ENCODE measurements around the gene B3GNT7. TPM values are rescaled to one million over a fixed set of nuclear protein-coding genes. Genes with fewer than 3 reads are reported as not detected.

Gene B3GNT7
- polyA plus RNA-seq, 1 donor from 2014 or later = 0.67 TPM

DNA sequence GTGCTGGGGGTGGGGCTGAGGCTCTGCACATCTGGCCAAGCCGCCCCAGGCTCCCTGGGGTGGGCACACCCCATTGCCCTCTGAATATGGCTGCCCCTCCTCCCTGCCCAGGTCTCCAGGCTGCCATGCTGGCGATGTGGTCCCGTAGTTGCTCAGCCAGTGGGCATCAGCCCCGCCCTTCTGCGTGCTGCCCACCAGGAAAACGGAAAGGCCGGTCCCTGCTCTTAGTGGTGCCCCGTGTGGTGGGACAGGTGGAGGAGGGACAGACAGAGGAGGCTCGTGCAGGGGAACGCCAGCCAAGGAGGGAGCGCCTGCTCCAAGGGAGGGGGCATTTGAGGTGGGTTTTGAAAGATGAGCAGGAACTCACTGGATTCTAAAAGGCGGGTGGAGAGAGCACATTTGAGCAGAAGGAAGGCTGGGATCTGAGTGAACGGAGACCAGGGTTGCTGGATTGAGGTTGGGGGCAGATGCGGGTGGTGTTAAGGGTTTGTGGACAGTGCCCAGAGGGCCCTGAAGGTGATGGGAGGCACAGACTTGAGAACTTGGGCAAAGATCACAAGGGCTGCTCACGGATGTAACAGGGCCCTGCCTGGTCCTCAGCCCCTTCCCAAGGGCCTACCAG lies 6.7 kb upstream of the B3GNT7 start:
- no peaks in the 10 kb centered on the region for H3K9me2 ChIP-seq (ENCODE audit: insufficient read depth, low read length)
- H3K4me3 ChIP-seq (ENCODE audit: low read length) = no peak overlapping the region
- no peak overlapping the region for H3K4me2 ChIP-seq (ENCODE audit: low read length)
- H3K27ac ChIP-seq (ENCODE audit: low read length) = no peak overlapping the region
- H4K20me1 ChIP-seq (ENCODE audit: insufficient read depth) = no peaks in the 10 kb centered on the region
- H2AFZ ChIP-seq (ENCODE audit: low read depth, low read length) = no peak overlapping the region
- no peak overlapping the region for H3K9ac ChIP-seq (ENCODE audit: low read length)
- no peaks in the 10 kb centered on the region for H3K9me3 ChIP-seq (ENCODE audit: low read length)
- no peaks in the 10 kb centered on the region for H3F3A ChIP-seq (ENCODE audit: insufficient read depth, low read length, poor library complexity, severe bottlenecking)
- TF ChIP-seq TAF1 (IDR thresholded peaks at IDR 0.05; ENCODE audit: low read depth) (no peak), SMC3 (conservative IDR thresholded peaks at IDR 0.05; ENCODE audit: poor library complexity) (no peak), EP300 (conservative IDR thresholded peaks at IDR 0.05; ENCODE audit: poor library complexity, severe bottlenecking) (no peak), RAD21 (conservative IDR thresholded peaks at IDR 0.05) (no peak), MXI1 (conservative IDR thresholded peaks at IDR 0.05; ENCODE audit: poor library complexity, severe bottlenecking) (no peak)
- no peaks in the 10 kb centered on the region for H3K79me2 ChIP-seq (replicated peaks; ENCODE audit: insufficient read depth, low read length)
- no peaks in the 10 kb centered on the region for H3K27me3 ChIP-seq (ENCODE audit: insufficient read depth, low read depth, low read length)
- H3K36me3 ChIP-seq (ENCODE audit: insufficient read depth, low read length) = no peaks in the 10 kb centered on the region

GRCh38 chr2:231390667-231391066 lies 4.8 kb upstream of the B3GNT7 start:
- H3F3A ChIP-seq (ENCODE audit: insufficient read depth, low read length, poor library complexity, severe bottlenecking) = no peaks in the 10 kb centered on the region
- no peaks in the 10 kb centered on the region for H3K79me2 ChIP-seq (replicated peaks; ENCODE audit: insufficient read depth, low read length)
- TF ChIP-seq SMC3 (conservative IDR thresholded peaks at IDR 0.05; ENCODE audit: poor library complexity) = no peak
- TF ChIP-seq TAF1 (IDR thresholded peaks at IDR 0.05; ENCODE audit: low read depth) = no peak
- TF ChIP-seq MXI1 (conservative IDR thresholded peaks at IDR 0.05; ENCODE audit: poor library complexity, severe bottlenecking) = no peak
- TF ChIP-seq REST (IDR thresholded peaks at IDR 0.05; ENCODE audit: borderline replicate concordance) = no peak
- no peak for TF ChIP-seq EZH2 (IDR thresholded peaks at IDR 0.05; ENCODE audit: borderline replicate concordance, insufficient read depth, low read length, poor library complexity, severe bottlenecking)
- TF ChIP-seq CTCF (IDR thresholded peaks at IDR 0.05; ENCODE audit: poor library complexity, severe bottlenecking) = no peak
- no peak for TF ChIP-seq POLR2AphosphoS5 (IDR thresholded peaks at IDR 0.05)
- TF ChIP-seq EP300 (conservative IDR thresholded peaks at IDR 0.05; ENCODE audit: poor library complexity, severe bottlenecking) = no peak
- no peak for TF ChIP-seq RAD21 (conservative IDR thresholded peaks at IDR 0.05)
- H3K27me3 ChIP-seq (ENCODE audit: insufficient read depth, low read depth, low read length) = peaks cover 14% of the 10 kb centered on the region
- H3K36me3 ChIP-seq (ENCODE audit: insufficient read depth, low read length) = no peaks in the 10 kb centered on the region
- H3K27ac ChIP-seq (ENCODE audit: low read length) = no peak overlapping the region
- no peak overlapping the region for H2AFZ ChIP-seq (ENCODE audit: low read depth, low read length)
- H3K4me2 ChIP-seq (ENCODE audit: low read length) = no peak overlapping the region
- no peak overlapping the region for H3K4me3 ChIP-seq (ENCODE audit: low read length)
- H3K9me2 ChIP-seq (ENCODE audit: insufficient read depth, low read length) = no peaks in the 10 kb centered on the region
- no peaks in the 10 kb centered on the region for H4K20me1 ChIP-seq (ENCODE audit: insufficient read depth)
- no peaks in the 10 kb centered on the region for H3K9me3 ChIP-seq (ENCODE audit: low read length)
- H3K9ac ChIP-seq (ENCODE audit: low read length) = no peak overlapping the region
